HCT116 (cell line): ENCODE data around the gene TP53AIP1.

Experiments
- CEBPB ChIP-seq: IDR thresholded peaks from 2 replicates; pipeline ENCODE4 v1.6.1; 2012; ENCODE audit warnings: low read depth
- CTCF ChIP-seq, 3 experiments: fragments of 200-600 bp in 1 of 3; sonication (generic) in 1 of 3; IDR thresholded peaks in 2 of 3; conservative IDR thresholded peaks in 1 of 3; 2 replicates each; pipeline ENCODE4 v1.5.1; 2012 to 2017; ENCODE audit warnings: low read depth in 2 of 3, low read length in 2 of 3, antibody characterized with exemption in 1 of 3, borderline replicate concordance in 1 of 3, control low read depth in 1 of 3, mild to moderate bottlenecking in 1 of 3, mixed read lengths in 1 of 3, mixed run types in 1 of 3, moderate library complexity in 1 of 3; ENCODE audit not compliant: insufficient read depth in 1 of 3
- EZH2 ChIP-seq: fragments of 200-600 bp; sonication (generic); IDR thresholded peaks from 2 replicates; pipeline ENCODE4 v1.6.1; 2017; ENCODE audit warnings: antibody characterized with exemption, mixed run types
- EZH2phosphoT487 ChIP-seq: fragments of 200-600 bp; IDR thresholded peaks from 2 replicates; pipeline ENCODE4 v1.6.1; 2018; ENCODE audit warnings: antibody characterized with exemption, borderline replicate concordance
- JUND ChIP-seq: IDR thresholded peaks from 2 replicates; pipeline ENCODE4 v1.6.1; 2012
- MAX ChIP-seq: IDR thresholded peaks from 2 replicates; pipeline ENCODE4 v1.6.1; 2012
- POLR2A ChIP-seq: IDR thresholded peaks from 2 replicates; pipeline ENCODE4 v1.7.0; 2011; ENCODE audit warnings: borderline replicate concordance; ENCODE audit not compliant: insufficient read depth, insufficient read length; ENCODE audit errors: extremely low read depth
- REST ChIP-seq: IDR thresholded peaks from 2 replicates; pipeline ENCODE4 v1.6.1; 2012; ENCODE audit warnings: low read depth
- SIN3A ChIP-seq: IDR thresholded peaks from 2 replicates; pipeline ENCODE4 v1.6.1; 2012; ENCODE audit warnings: low read depth
- SP1 ChIP-seq: IDR thresholded peaks from 2 replicates; pipeline ENCODE4 v1.6.1; 2012; ENCODE audit warnings: low read depth
- ZNF274 ChIP-seq: fragments of 200-500 bp; sonication (Bioruptor generic); IDR thresholded peaks from 2 replicates; pipeline ENCODE4 v1.6.1; 2014; ENCODE audit warnings: mild to moderate bottlenecking, low read depth, low read length, inconsistent platforms

- TF ChIP-seq CTCF (IDR thresholded peaks at IDR 0.05 in 2 of 3, conservative IDR thresholded peaks at IDR 0.05 in 1 of 3; ENCODE audit: borderline replicate concordance in 1 of 3, insufficient read depth in 1 of 3, low read depth in 2 of 3, low read length in 2 of 3), result no peak
- TF ChIP-seq SIN3A, result no peak
- no peak for TF ChIP-seq CEBPB
- no peak for TF ChIP-seq POLR2A
- no peak for TF ChIP-seq EZH2
- no peak for TF ChIP-seq JUND
- no peak for TF ChIP-seq EZH2phosphoT487
- TF ChIP-seq SP1, result no peak
- no peak for TF ChIP-seq ZNF274
- no peak for TF ChIP-seq MAX
- TF ChIP-seq REST, result no peak
These were observed 18.0 kb downstream of the TP53AIP1 start for GRCh38 chr11:128924510-128925249.
